ENCODE measurements around the gene USF3. TPM values are rescaled to one million over a fixed set of nuclear protein-coding genes. Genes with fewer than 3 reads are reported as not detected.
A peak's percentile ranks its signal among the peaks of the same experiment; 100 is the strongest.

USF3 gene
- total RNA-seq, 2 experiments from 2014 or later, result 11.7 to 18.1 TPM

GRCh38 chr3:113728661-113729060, 32.2 kb upstream of the USF3 start:
- Histone ChIP-seq H3K79me2 (ENCODE audit: insufficient read depth, low read depth, low read length) (peaks cover 99% of the 10 kb centered on the region), H3K4me1 (ENCODE audit: insufficient read depth, low read length, poor library complexity, severe bottlenecking) (no peaks in the 10 kb centered on the region), H3K9me3 (ENCODE audit: low read length) (no peaks in the 10 kb centered on the region), H4K20me1 (ENCODE audit: insufficient read depth, low read length) (peaks cover 37% of the 10 kb centered on the region), H3K4me3 (ENCODE audit: low read depth, low read length, poor library complexity, severe bottlenecking) (no peak overlapping the region), H3K9me2 (ENCODE audit: insufficient read depth, low read length) (no peaks in the 10 kb centered on the region), H2AFZ (ENCODE audit: low read length) (no peak overlapping the region), H3K36me3 (ENCODE audit: insufficient read depth, low read length) (peaks cover 97% of the 10 kb centered on the region), H3K4me2 (ENCODE audit: low read length) (no peak overlapping the region), H3K27ac (ENCODE audit: low read depth, low read length, poor library complexity, severe bottlenecking) (no peak overlapping the region)
- no peak for TF ChIP-seq EZH2phosphoT487 (IDR thresholded peaks at IDR 0.05; ENCODE audit: borderline replicate concordance, low read depth, low read length)
- TF ChIP-seq, protein P1, sequence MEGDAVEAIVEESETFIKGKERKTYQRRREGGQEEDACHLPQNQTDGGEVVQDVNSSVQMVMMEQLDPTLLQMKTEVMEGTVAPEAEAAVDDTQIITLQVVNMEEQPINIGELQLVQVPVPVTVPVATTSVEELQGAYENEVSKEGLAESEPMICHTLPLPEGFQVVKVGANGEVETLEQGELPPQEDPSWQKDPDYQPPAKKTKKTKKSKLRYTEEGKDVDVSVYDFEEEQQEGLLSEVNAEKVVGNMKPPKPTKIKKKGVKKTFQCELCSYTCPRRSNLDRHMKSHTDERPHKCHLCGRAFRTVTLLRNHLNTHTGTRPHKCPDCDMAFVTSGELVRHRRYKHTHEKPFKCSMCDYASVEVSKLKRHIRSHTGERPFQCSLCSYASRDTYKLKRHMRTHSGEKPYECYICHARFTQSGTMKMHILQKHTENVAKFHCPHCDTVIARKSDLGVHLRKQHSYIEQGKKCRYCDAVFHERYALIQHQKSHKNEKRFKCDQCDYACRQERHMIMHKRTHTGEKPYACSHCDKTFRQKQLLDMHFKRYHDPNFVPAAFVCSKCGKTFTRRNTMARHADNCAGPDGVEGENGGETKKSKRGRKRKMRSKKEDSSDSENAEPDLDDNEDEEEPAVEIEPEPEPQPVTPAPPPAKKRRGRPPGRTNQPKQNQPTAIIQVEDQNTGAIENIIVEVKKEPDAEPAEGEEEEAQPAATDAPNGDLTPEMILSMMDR (conservative IDR thresholded peaks at IDR 0.05; ENCODE audit: low read length), result no peak
- ChIA-PET POLR2A (interaction anchor here (0.6 to 0.7 kb wide), 2 partner anchors 16 to 98 kb away, joined by 3 to 4 read pairs; no protein-coding TSS in a partner anchor), CTCF (ENCODE audit: unreplicated experiment) (no interaction called here)
- no peak for DNase-seq (ENCODE audit: low spot score)
- intact Hi-C loops (cut with micrococcal nuclease; ENCODE audit: unreplicated experiment), result no loop called here
- no TSS peak for BruUV-seq (replicated peaks)

DNA sequence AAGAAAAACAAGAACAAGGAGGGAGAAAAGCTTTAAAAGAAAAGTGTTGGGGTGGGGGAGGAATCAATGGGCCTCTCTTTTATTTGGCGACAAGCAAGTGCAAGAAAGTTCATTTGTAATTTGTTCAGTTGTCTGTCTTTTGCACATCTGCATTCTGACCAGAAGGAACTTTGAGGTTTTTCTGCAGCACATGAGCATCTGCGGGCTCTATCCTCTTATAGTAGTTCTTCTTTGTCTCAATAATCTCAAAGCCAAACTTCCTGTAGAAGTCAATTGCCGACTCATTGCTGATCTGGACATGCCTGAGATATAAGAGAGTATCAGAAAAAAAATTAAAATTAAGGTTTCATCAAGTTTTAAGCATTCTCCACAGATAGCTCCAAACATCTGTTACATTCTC, 25.2 kb upstream of the USF3 start:
- Histone ChIP-seq H3K27ac (ENCODE audit: low read depth, low read length, poor library complexity, severe bottlenecking) (peak overlapping the region; percentile 18), H3K4me1 (ENCODE audit: insufficient read depth, low read length, poor library complexity, severe bottlenecking) (peaks cover 8% of the 10 kb centered on the region), H3K4me2 (ENCODE audit: low read length) (no peak overlapping the region), H3K9me2 (ENCODE audit: insufficient read depth, low read length) (no peaks in the 10 kb centered on the region), H3K79me2 (ENCODE audit: insufficient read depth, low read depth, low read length) (peaks cover 49% of the 10 kb centered on the region), H3K9me3 (ENCODE audit: low read length) (no peaks in the 10 kb centered on the region), H4K20me1 (ENCODE audit: insufficient read depth, low read length) (peaks cover 17% of the 10 kb centered on the region), H3K4me3 (ENCODE audit: low read depth, low read length, poor library complexity, severe bottlenecking) (no peak overlapping the region), H2AFZ (ENCODE audit: low read length) (no peak overlapping the region), H3K36me3 (ENCODE audit: insufficient read depth, low read length) (peaks cover 94% of the 10 kb centered on the region)
- ChIA-PET POLR2A (interaction anchor here (0.6 to 1.6 kb wide), 6 partner anchors 9 to 185 kb away, joined by 3 to 4 read pairs (median 4); partner anchors contain the start of gene USF3), CTCF (ENCODE audit: unreplicated experiment) (no interaction called here)
- DNase-seq (ENCODE audit: low spot score), result peak; percentile 33
- intact Hi-C loops (cut with micrococcal nuclease; ENCODE audit: unreplicated experiment), result no loop called here
- TF ChIP-seq EZH2phosphoT487 (IDR thresholded peaks at IDR 0.05; ENCODE audit: borderline replicate concordance, low read depth, low read length), result no peak
- TF ChIP-seq, protein P1 (conservative IDR thresholded peaks at IDR 0.05; ENCODE audit: low read length), result no peak
- no TSS peak for BruUV-seq (replicated peaks)

GRCh38 chr3:113719758-113720157, 23.3 kb upstream of the USF3 start:
- DNase-seq (ENCODE audit: low spot score), result no peak
- H3K27ac ChIP-seq (ENCODE audit: low read depth, low read length, poor library complexity, severe bottlenecking), result no peak overlapping the region
- BruUV-seq (replicated peaks), result no TSS peak
- H4K20me1 ChIP-seq (ENCODE audit: insufficient read depth, low read length), result peaks cover 17% of the 10 kb centered on the region
- no peak overlapping the region for H3K4me3 ChIP-seq (ENCODE audit: low read depth, low read length, poor library complexity, severe bottlenecking)
- intact Hi-C loops (cut with micrococcal nuclease; ENCODE audit: unreplicated experiment), result no loop called here
- H3K9me2 ChIP-seq (ENCODE audit: insufficient read depth, low read length), result no peaks in the 10 kb centered on the region
- peaks cover 94% of the 10 kb centered on the region for H3K36me3 ChIP-seq (ENCODE audit: insufficient read depth, low read length)
- no peak overlapping the region for H2AFZ ChIP-seq (ENCODE audit: low read length)
- H3K4me2 ChIP-seq (ENCODE audit: low read length), result no peak overlapping the region
- H3K79me2 ChIP-seq (ENCODE audit: insufficient read depth, low read depth, low read length), result peaks cover 30% of the 10 kb centered on the region
- H3K9me3 ChIP-seq (ENCODE audit: low read length), result no peaks in the 10 kb centered on the region
- ChIA-PET CTCF (ENCODE audit: unreplicated experiment) (no interaction called here), POLR2A (interaction anchor here (0.8 to 1.7 kb wide), 3 partner anchors 8 to 16 kb away, joined by 3 to 4 read pairs (median 3); no protein-coding TSS in a partner anchor)
- H3K4me1 ChIP-seq (ENCODE audit: insufficient read depth, low read length, poor library complexity, severe bottlenecking), result peaks cover 8% of the 10 kb centered on the region
- no peak for TF ChIP-seq EZH2phosphoT487 (IDR thresholded peaks at IDR 0.05; ENCODE audit: borderline replicate concordance, low read depth, low read length)
- TF ChIP-seq, protein P1 (conservative IDR thresholded peaks at IDR 0.05; ENCODE audit: low read length), result no peak

Measured in OCI-LY7 (cell line).